Measurements from ENCODE around the gene GPR61. TPM values are rescaled to one million over a fixed set of nuclear protein-coding genes. Genes with fewer than 3 reads are reported as not detected.

GPR61 gene
- polyA plus RNA-seq, 1 donor (not counting 4 experiments of a cell fraction or from before 2014, with no cell fraction given) = not detected

- Histone ChIP-seq H3K27ac (ENCODE audit: control insufficient read depth, insufficient read depth, low read length) (no peak overlapping the region), H3K36me3 (ENCODE audit: control insufficient read depth in 2 of 2, extremely low read depth in 1 of 2, insufficient read depth in 2 of 2, low read length in 2 of 2) (no peaks in the 10 kb centered on the region), H2AFZ (ENCODE audit: control insufficient read depth, low read length) (no peak overlapping the region), H4K20me1 (ENCODE audit: control insufficient read depth, extremely low read depth, insufficient read depth, low read length) (no peaks in the 10 kb centered on the region), H3K4me2 (ENCODE audit: control insufficient read depth, extremely low read depth, insufficient read depth, low read depth, low read length) (no peak overlapping the region), H3K79me2 (ENCODE audit: control insufficient read depth, insufficient read depth, low read length) (no peaks in the 10 kb centered on the region), H3K27me3 (ENCODE audit: control insufficient read depth, extremely low read depth, insufficient read depth, low read length) (no peaks in the 10 kb centered on the region), H3K9me3 (ENCODE audit: control insufficient read depth, low read depth, low read length) (no peaks in the 10 kb centered on the region), H3K4me3 (ENCODE audit: control insufficient read depth in 2 of 3, extremely low read depth in 1 of 3, insufficient read depth in 2 of 3, low read depth in 1 of 3, low read length in 3 of 3) (no peak overlapping the region), H3K4me1 (ENCODE audit: control insufficient read depth, extremely low read depth, insufficient read depth, low read length) (no peaks in the 10 kb centered on the region), H3K9me1 (ENCODE audit: control insufficient read depth, extremely low read depth, insufficient read depth, low read length) (no peaks in the 10 kb centered on the region), H3K9ac (ENCODE audit: control insufficient read depth, extremely low read depth, insufficient read depth, low read length) (no peak overlapping the region)
- TF ChIP-seq CTCF (optimal IDR thresholded peaks at IDR 0.05 in 1 of 3, IDR thresholded peaks at IDR 0.05 in 1 of 3, conservative IDR thresholded peaks at IDR 0.05 in 1 of 3; ENCODE audit: extremely low read depth in 1 of 3, insufficient read depth in 2 of 3, low read length in 3 of 3) = no peak
- TF ChIP-seq EZH2 (IDR thresholded peaks at IDR 0.05; ENCODE audit: low read length) = no peak
- FAIRE-seq (no peak), DNase-seq (ENCODE audit: low read depth, low spot score) (no peak)
- dilution Hi-C loops (cut with MboI; ENCODE audit: extremely low pct_ligation_motif_present, low sequenced_read_pairs) = no loop called here
Observed at GRCh38 chr1:109538827-109539555, 681 bp upstream of the GPR61 start.

DNA sequence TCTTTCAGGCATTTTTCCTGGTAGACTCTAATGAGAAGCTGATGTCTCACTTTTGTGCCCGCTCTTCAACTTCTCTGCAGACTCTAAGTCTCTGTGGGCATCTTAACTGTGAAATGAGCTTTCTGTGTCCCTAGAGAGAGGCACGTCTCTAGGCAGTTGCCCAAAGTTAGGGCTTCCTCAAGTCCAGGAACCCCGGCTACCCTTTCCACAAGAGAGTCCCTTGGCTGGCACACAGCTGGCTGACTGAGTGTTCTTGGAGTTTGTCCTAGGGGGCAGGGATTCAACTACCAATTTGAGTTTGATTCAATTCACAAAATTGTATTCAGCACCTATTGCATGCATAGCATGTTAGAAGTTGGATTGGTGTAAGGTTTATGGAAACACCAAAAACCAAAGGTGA is 1.4 kb downstream of the GPR61 start:
- DNase-seq (ENCODE audit: low read depth, low spot score) (no peak), FAIRE-seq (no peak)
- H4K20me1 ChIP-seq (ENCODE audit: control insufficient read depth, extremely low read depth, insufficient read depth, low read length) = no peaks in the 10 kb centered on the region
- H3K4me2 ChIP-seq (ENCODE audit: control insufficient read depth, extremely low read depth, insufficient read depth, low read depth, low read length) = no peak overlapping the region
- H3K9me1 ChIP-seq (ENCODE audit: control insufficient read depth, extremely low read depth, insufficient read depth, low read length) = no peaks in the 10 kb centered on the region
- H3K27me3 ChIP-seq (ENCODE audit: control insufficient read depth, extremely low read depth, insufficient read depth, low read length) = no peaks in the 10 kb centered on the region
- H3K4me1 ChIP-seq (ENCODE audit: control insufficient read depth, extremely low read depth, insufficient read depth, low read length) = no peaks in the 10 kb centered on the region
- no peaks in the 10 kb centered on the region for H3K36me3 ChIP-seq (ENCODE audit: control insufficient read depth in 2 of 2, extremely low read depth in 1 of 2, insufficient read depth in 2 of 2, low read length in 2 of 2)
- H3K9ac ChIP-seq (ENCODE audit: control insufficient read depth, extremely low read depth, insufficient read depth, low read length) = no peak overlapping the region
- no peaks in the 10 kb centered on the region for H3K79me2 ChIP-seq (ENCODE audit: control insufficient read depth, insufficient read depth, low read length)
- no peaks in the 10 kb centered on the region for H3K9me3 ChIP-seq (ENCODE audit: control insufficient read depth, low read depth, low read length)
- H3K27ac ChIP-seq (ENCODE audit: control insufficient read depth, insufficient read depth, low read length) = no peak overlapping the region
- H3K4me3 ChIP-seq (ENCODE audit: control insufficient read depth in 2 of 3, extremely low read depth in 1 of 3, insufficient read depth in 2 of 3, low read depth in 1 of 3, low read length in 3 of 3) = no peak overlapping the region
- H2AFZ ChIP-seq (ENCODE audit: control insufficient read depth, low read length) = no peak overlapping the region
- TF ChIP-seq EZH2 (IDR thresholded peaks at IDR 0.05; ENCODE audit: low read length) (no peak), CTCF (optimal IDR thresholded peaks at IDR 0.05 in 1 of 3, IDR thresholded peaks at IDR 0.05 in 1 of 3, conservative IDR thresholded peaks at IDR 0.05 in 1 of 3; ENCODE audit: extremely low read depth in 1 of 3, insufficient read depth in 2 of 3, low read length in 3 of 3) (no peak)
- dilution Hi-C loops (cut with MboI; ENCODE audit: extremely low pct_ligation_motif_present, low sequenced_read_pairs) = no loop called here

All from keratinocyte (primary cell).